GM18870 (cell line): ENCODE measurements around the gene COA5.
A peak's percentile ranks its signal among the peaks of the same experiment; 100 is the strongest.

ENCODE experiments used
- ATAC-seq: cut with Tn5 transposase; IDR thresholded peaks from one replicate; pipeline ENCODE4 v1.9.1; 2021; ENCODE audit warnings: moderate library complexity; ENCODE audit not compliant: unreplicated experiment

Gene COA5

DNA sequence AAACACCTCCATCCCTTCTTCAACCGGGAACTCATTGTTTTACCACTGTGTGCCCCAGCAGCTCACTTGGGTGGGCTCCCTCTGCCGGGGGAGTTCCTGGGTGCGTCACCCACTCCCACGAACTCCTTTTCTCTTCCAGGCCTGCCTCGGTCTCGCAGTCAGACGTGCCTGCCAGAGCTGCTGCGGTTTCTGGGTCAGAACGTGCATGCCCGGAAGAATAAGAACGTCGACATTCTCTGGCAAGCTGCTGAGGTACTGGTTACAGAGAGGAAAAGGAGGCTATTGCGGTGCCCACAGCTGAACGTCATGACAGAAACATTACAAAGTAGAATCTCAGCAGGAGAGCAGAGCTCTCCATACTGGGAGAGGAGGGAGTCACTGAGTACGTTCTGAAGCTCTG lies 35.6 kb downstream of the COA5 start:
- ATAC-seq = no peak

DNA sequence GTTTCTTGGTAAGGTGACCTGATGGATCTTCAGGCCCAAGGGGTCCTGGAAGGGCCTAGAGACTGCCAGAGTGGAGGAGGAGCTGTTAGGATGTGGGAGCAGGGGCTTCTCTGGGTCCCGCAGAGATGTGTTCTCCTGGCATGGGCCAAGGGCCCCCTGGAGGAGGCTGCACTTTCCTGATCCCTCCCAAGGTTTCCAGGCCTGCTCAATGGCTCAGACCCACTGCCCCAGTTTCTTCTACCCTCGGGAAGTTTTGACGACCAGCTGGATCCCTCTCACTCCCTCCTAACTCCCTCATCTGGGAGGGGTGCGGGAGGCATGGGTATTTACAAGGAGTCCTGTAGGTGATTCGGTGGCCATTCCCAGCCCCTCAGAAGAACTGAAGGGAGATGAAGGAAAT lies 36.1 kb downstream of the COA5 start:
- ATAC-seq = no peak

DNA sequence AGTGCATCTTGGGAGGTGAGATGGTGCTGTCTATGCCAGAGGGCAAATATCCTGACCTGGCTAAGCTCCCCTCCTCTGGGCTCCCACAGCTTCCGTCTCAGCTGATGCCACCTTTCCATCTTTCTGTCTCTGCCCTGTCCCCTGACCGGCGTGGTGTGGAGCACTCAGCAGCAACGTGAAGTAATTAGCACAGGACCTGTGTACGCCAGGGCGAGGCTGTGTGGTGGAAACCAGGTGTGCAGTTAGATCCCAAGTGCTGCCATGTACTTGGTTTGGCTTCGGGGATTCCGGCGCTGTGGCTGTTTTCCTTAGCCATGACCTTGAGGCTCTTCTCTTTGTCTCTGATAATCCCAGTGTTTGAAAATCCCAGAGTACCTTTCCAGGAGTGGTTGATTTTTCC lies 36.5 kb downstream of the COA5 start:
- no peak for ATAC-seq

DNA sequence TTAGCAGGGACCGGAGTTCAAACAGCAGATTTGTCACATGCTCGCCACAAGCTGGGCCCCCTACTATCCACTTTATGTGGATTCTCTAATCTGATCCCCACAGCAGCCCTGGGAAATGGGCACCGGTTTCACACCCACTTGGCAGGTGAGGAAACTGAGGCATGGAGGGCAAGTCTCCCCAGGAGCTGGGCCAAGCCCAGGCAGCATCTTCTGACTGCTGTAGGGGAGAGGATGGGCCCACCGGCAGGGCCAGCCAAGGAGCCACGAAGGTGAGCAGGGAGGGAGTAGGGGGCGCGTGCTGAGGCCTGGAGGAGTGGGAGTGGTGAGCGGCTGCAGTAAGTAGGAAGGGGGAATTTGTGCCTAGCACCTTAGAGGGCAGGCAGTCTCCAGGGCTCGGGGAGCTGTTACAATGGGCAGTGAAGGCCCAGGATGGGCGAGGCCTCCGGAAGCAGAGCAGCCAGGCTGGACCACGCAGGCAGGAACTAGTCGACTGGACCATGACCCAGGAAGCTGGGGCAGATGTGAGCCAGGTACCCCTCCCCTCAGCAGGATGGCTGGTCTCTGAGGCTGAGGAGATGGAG lies 37.1 kb downstream of the COA5 start:
- no peak for ATAC-seq

DNA sequence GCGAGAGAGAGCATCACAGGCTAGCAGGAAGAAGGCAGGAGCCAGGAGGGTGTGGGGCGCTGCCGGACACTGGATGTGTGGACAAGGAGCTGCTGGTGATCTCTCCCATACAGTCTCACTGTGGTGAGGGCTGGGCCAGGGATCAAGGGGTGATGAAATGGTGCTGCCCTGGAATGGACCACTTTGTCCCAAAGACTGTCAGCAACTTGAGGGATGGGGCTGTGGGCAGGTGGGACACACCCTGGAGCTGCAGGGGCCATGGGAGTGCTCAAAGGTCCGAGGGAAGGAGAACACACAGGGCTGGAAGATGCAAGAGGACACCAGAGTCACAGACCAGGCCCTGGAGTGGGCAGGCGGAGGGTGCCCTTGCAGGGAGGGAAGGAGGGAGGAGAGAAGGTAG lies 38.0 kb downstream of the COA5 start:
- no peak for ATAC-seq

DNA sequence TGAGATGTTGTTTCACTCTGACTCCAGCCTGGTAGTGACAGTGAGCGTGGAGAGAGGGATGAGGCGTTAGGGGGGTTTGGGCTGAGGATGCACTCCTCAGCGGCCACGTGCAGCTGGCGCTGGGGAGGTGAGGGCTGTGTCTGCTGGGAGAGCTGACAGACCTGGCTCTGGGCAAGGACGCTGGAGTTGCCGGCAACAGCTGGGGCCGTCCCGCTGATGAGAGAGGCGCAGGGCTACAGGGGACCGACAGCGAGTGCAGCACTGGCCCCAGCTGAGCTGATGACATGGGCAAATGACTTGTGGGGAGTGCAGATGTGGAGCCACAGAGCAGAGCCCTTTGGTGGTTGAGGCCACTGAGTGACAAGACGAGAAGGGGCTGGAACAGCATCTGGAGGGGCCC lies 38.4 kb downstream of the COA5 start:
- no peak for ATAC-seq

DNA sequence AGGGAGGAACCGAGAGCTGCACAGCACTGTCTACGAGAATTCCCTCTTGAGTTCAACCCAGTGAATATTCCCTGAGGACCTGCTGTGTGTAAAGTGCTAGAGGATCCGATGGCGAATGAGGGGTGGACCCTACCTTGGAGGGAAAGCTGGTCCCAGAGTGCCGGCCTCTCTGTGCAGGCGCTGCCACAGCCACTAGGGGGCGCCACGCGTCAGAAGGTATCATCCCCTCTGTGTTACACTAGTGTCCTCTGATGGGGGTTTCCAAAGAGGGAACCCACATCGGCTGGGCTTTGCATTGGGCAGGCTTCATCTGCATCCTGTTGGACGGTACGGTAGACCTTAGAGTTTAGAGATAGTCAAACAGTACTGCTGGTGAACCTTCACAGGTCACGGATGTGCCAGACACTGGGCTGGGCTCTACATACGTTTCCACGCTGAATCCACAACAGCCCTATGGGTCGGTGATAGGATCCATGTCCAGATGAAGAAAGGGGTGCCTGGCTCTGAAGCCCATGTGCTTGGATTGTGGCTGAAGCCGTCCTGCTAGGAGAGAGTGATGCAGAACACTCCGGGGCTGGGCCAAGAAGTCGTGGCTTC lies 39.0 kb downstream of the COA5 start:
- ATAC-seq = no peak

DNA sequence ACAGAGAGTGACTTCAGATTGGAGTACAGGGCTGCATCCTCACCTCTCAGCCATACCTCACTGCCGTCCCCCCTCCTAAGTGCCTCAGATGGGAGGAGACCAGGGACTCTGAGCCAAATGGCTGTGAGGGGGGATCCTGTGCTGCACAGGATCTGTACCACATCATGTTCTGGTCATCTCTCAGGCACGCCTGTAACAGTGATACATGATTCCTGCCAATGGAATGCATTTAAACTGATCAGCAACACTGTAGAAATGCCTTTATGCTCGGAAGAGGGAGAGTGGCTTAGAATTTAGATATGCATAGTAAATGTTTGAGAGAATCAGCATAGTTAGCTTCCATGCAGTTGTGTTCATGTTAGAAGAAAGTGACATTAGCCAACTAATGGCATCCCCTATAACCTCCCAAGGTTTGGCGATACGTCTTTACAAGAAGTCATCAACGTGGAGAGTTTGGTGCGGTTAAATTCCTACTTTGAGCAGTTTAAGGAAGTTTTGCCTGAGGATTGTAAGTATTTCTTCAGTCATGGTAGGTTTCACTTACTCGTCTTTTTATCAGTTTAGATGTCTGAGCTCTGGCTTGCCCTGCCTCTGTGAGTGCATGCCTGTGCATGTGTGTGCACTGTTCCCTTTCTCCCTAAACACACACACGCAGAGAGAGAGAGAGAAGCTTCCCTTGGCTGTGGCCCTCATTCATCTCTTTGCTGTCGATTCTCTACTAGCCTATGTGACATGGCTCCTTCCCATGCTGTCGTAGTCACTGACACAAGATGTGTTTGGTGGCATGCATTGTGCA lies 40.0 kb downstream of the COA5 start:
- ATAC-seq = no peak

DNA sequence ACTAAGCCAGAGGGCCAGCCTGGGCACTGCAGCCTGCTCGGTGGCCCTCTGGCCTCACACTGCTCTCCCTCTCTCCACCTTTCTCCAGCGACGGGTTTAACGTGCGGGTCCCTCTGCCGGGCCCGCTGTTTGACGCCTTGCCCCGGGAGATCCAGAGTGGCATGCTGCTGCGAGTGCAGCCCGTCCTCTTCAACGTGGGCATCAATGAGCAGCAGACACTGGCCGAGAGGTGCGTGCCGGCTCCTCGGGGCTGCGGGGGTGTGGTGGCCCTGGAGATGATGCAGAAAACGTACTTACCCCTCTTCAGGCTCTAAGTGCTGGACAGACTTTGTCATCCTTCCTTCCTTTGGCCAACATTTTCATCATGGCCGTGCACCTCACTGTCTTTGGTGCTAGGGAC lies 42.4 kb downstream of the COA5 start:
- ATAC-seq = no peak

DNA sequence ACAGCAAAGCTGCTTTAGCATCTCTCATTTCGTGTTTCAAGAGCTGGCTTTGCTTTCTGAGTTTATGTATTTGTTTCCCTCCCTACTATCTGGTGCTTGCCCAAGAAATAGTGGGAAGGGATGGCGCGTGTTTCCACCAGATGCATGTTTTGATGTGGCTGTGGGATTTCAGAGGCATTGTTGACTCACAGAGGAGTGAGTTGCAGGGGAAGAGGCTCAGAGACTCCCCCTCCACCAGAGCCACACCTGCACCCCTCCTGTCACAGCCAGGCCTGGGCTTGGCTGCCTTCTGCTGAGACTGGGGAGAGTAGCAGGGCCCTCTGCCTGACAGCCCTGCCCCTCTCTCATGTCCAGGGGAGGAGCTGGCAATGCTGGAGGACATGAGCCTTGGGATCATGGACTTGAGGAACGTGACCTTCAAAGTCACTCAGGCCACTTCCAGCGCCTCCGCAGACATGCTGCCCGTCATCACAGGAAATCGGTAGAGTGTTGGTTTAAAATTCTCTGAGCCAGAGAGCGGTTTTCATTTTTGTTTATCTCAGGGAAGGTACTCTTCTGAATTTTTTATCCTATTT lies 42.9 kb downstream of the COA5 start:
- ATAC-seq = no peak

DNA sequence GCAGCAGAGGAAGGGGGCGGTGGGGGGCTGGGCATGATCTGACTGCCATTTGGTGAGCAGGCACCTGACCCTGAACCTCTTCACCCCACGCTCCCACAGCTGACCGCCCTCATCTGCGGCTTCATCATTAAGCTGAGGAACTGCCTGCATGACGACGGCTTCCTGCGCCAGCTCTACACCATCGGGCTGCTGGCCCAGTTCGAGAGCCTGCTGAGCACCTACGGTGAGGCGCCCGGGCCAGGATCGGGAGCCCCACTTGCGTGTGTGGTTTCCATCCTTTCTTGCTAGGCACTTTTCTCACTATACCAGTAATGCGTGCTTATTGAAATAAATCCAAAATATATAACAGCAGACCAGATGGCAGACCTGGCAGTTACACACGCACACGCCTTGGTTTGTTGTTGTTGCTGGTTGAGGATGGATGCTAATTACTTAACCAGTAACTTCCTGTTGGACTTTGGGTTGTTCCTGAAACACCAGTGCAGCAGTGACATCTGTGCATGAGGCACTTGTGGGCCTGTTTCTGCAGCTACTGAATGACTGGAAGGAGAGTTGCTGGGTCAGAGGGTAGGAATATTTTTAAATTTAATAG lies 43.7 kb downstream of the COA5 start:
- ATAC-seq = no peak

DNA sequence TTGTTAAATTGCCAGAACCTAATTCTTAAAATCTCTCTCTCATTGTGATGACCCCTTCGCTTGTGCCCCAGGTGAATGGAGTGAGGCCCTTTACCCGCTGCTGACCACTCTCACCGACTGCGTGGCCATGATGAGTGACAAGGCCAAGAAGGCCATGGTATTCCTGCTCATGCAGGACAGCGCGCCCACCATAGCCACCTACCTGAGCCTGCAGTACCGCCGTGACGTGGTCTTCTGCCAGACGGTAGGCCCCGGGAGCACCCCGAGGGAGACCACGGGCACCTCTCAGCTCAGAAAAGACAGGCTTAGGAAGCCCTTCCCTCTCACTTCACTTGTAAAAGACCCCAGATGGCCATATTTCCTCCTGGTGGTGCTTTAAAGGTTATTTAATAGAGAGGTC lies 44.9 kb downstream of the COA5 start:
- no peak for ATAC-seq

DNA sequence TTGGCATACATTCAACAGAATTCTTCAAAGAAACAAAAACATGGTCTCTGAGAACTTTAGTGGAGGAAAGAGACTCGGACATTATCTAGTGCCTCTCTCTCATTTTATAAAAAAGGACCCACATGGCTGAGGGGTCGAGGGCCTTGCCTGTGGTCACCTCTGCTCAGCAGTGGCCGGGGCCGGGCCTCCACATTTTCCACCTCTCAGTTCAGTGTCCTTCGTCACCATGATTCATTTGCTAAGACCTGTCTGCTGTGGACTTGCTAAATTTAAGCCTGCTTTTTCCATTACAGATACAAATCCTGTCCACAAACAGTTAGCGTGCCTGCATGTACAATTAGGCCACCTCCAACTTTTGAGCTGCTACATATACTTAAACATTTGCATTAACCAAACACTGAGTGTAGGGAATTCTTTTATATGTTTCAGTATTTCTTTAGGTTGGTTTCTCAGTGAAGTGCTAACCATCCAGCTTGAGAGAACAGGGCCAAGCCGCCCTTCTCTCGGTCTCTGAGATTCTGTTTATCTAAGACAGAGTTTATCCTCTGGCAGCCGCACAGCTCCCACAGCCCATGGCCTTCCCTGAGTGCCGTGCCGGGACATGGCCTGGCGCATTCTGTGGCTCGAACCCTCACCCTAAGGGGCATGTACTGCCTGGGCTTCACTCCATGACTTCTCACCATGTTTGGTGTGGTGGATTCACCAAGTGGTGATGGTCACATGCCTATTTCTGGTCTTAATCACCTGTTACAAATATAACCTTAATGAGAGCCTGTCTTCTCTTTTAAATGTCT lies 46.2 kb downstream of the COA5 start:
- no peak for ATAC-seq

DNA sequence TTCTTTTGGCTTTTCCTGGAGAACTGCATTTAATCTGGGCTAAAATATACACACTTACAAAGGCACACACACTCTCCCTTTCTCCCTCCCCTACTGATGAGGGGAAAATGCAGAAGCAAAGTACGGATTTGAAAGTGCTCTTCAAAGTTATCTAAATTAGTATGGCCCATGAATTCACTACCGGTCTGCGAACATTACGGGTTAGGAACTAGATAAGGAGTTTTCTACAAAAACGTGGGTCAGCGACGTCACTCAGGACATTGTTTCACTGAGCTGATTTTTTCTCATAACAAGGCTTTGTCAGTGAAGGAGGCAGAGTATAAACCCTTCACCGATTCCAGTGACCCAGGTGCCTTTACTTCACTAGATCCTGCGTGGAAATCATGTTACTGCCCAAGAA lies 47.3 kb downstream of the COA5 start:
- no peak for ATAC-seq

DNA sequence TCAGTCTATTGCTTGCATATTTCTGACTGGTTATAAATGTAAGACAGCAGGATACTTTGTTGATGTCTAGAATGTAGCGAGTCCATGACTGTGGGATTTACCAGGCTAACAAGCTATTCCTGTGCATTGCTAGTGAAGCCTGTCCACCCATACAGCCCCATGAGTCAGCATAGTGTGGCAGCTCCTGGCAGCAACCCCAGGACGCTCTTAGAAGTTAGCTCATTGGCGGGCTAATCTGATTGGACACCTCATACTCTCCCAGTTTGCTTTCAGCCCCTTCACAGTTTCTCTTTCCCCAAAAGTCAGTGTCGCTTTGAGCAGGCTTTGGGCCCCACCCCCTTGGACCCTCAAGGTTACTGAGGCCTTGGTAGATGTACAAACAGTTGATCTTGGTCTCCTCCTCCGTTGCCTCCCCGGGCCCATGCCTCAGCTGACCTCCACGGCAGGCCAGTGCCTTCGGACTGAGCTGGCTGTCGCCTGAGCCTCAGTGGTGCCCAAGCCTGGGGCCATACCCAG lies 48.0 kb downstream of the COA5 start:
- ATAC-seq = no peak

DNA sequence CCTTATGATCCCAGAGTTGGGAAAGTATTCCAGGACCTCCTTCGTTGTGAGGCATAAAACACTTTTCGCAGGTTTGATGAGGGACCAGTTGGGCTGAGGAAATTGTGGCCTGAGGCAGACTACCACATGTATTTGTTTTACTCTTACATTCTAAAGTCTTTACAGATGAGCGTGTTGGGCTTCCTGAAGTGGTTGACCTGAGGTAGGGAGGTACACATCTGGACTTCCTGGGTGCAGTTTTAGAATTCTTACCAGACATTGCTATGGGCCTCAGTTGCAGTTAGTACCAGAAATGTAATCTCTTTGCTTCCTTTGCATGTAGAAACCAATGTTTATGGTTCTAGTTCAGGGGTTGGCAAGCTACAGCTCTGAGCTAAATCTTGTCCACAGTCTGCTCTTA lies 48.7 kb downstream of the COA5 start:
- ATAC-seq = no peak

DNA sequence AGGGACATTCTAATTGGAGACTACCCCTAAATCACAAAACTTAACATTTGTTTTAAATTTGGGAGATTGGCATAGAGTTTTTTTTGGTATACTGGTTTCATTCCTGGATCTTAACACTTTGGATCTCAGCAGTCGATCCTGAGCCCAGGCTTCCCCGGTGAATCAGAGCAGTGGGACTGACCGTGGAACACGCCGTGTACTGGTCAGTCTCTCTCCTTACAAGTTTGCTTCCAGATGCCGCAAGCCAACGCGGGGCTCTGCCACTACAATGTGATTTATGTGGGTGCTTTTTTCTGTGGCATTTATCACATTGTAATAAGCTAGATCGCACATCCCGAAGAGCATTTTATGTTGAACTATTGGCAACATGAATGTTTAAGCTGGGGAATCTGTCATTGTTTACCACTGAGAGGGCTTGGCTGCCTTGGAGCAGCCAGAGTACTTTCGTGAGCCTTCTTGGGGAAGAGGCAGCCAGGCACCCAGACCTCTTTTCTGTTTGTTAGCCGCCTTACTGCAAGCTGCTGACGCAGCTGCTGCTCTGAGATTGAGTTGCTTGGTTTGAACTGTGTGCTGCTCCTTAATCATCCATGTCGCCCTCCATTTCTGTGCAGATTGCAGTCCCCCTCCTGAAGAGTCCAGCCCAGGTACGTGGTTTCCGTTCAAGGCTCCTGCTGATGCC lies 49.3 kb downstream of the COA5 start:
- ATAC-seq = no peak

DNA sequence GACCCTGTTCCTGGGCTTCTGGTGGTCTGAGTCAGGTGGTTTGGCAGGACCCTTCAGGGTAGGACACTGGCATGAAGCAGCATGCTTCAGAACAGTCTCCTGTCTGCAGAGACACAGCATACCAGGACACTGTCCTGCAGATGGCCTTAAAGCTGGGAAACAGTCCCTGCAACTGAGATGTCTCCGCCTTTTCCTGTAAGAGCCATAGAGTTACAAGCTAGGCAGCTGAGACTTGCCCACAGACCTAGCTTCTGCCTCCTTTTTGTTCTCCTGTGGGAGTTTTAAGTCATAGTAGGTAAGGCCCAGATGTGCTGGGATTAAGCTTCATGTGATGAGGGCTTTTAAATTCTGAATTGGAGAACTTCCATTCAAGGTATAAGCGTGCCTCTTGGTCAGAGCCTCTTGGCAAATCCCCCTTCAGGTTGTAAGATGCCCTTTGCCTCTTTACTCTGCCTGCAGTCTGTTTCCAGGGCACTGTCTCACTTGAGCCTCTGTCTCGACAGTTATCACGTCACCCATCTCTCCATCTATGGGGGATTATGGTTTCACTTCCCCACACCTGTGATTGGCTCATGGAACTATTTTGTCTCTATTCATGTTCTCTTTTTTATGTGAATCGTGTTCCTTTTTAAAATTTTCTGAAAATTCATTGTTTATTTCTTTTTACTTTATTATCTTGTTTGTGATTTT lies 51.8 kb downstream of the COA5 start:
- ATAC-seq = peak; percentile 78

DNA sequence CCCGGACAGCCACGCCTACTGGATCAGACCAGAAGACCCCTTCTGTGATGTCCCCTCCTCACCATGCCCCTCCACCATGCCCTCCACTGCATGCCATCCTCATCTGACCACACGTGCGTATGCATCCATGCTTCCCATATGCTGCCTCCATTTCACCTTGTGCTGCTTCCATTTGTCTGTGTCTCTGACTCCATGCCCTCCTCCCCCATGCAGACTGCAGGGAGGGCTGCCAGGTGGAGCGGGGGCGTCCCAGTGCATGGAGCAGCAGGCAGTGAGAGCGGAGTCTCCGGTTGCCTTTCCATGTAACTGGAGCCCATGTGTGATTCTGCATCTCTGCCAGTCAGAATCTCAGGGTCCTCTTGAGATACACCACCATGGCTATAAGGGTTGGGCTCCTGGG lies 52.6 kb downstream of the COA5 start:
- ATAC-seq = no peak
